ENCODE data around the gene PALLD.

GRCh38 chr4:168769416-168769815, 272.6 kb downstream of the PALLD start:
- no peak for TF ChIP-seq CTCF (IDR thresholded peaks at IDR 0.05)
- TF ChIP-seq POLR2A (IDR thresholded peaks at IDR 0.05): no peak

All from testis (tissue), 2 donors.